ENCODE results near the gene TMEM202.

DNA sequence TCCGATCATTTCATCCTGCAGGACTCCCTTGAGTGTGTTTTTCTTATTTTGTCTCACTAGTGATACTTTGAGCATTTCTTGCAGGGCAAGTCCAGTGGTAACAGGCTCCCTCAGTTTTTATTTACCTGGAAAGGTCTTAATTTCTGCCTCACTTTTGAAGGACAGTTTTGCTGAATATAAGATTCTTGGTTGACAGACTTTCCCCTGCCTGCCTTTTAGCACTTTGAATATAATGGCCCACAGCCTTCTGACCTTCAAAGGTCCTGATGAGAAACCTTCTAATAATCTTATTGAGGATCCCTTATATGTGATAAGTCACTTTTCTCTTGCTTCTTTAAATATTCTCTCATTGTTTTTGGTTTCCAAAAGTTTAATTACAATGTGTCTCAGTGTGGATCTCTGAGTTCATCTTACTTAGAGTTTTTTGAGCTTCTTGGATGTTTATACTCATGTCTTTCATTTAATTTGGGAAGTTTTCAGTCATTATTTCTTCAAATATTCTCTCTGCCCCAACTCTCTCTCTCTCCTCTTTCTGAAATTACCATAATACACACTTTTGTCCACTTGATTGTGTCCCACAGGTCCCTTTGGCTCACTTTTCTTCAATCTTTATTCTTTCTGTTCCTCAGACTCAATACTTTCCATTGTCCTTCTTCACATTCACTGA is 39.7 kb downstream of the TMEM202 start:
- no peak for TF ChIP-seq CTCF (IDR thresholded peaks at IDR 0.05 in 4 of 5, conservative IDR thresholded peaks at IDR 0.05 in 1 of 5)
- no peak for TF ChIP-seq POLR2A (IDR thresholded peaks at IDR 0.05)

All from gastrocnemius medialis (tissue), 4 donors.